GM21619 (cell line): ENCODE data around the gene ARHGAP35.
"Not testable (repeated sequence)": the region's sequence is repeated elsewhere in the genome, so short reads cannot be mapped to it uniquely, and the experiment has no call there.

Source experiments
- ATAC-seq: cut with Tn5 transposase; IDR thresholded peaks from one replicate; pipeline ENCODE4 v1.9.1; 2021; ENCODE audit not compliant: unreplicated experiment

Gene ARHGAP35

DNA sequence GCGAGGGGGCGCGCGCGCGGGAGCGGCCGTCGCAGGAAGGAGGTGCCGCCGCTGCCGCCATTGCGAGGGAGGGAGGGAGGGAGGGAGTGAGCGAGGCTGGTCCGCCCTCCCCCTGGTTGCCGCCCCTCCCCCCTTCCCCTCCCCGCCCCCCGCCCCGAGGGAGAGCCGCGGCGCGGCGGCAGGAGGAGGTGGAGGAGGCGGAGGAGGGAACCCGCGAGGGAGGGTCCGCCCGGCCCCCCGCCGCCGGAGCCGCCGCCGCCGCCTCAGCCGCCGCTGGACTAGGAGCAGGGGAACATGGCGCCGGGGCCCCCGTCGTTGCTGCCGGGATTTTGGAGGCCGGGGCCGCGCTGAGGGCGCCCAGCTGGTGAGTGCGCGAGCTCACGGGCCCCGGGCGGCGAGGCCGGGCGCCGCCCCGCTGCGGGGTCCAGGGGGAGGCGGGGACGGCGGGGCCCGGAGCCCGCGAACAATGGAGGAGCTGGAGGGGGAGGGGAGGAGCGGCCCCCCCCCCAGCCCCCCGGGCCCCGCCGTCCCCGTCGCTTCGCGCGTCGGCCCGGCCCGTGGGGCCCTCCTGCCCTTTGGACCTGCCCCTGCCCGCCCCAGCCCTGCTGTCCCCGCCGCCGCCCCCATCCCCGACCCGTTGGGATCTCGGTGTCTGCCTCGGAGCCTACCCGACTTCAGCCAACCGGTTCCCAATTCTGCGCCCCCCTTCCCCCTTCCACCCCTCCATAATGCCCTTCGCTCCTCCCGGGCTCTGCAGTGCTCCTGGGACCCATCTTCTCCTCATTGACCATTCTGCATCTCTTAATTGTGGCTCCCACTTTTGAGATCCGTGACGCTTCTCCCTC is at the start of gene ARHGAP35:
ARHGAP35 (plus strand) TSS at position 152 of the 845 bp plus-strand sequence. CDS start 57,679 bp downstream, outside the sequence.
- peak; percentile 22 for ATAC-seq

GRCh38 chr19:46812977-46813838 is 47.6 kb upstream of the ARHGAP35 start:
- no peak for ATAC-seq

- ATAC-seq: no peak
These were observed 46.9 kb upstream of the ARHGAP35 start for GRCh38 chr19:46813839-46814358.

DNA sequence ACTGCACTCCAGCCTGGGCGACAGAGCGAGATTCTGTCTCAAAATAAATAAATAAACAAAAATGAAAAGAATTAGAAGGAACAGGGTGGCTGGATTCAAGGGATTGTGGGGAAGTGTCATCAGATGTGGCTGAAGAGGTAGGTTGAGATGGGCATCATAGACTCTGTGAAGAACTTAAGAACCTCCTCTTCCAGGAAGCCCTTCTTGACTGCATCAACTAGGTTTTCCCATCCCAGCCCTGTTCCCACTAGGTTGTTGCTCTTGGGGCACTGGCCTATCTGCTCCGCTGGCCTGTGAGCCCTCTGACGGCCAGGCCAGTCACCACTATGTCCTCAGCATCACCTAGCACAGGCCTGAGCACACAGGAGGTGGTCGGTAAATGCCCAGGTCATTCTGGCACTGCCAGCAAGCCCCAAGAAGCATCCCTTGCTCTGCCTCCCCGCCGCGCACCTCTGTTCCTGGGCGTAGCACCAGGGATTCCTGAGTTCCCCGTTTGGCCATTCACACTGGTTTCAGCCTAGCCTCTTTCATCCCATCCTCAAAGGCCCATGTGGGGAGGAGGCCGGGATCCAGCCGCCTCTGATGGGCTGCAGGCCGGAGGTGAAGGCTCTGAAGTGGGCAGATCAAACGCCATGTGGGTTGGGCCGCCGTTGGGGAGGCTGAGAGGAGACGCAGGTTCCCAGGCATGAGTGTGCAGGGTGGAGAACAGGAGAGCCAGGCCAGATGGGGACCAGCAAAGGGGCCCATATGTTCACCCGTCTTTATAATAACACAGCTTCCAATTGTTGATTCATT is 44.8 kb upstream of the ARHGAP35 start:
- no peak for ATAC-seq

- no peak for ATAC-seq
These were observed 42.0 kb upstream of the ARHGAP35 start for GRCh38 chr19:46818812-46819211.

DNA sequence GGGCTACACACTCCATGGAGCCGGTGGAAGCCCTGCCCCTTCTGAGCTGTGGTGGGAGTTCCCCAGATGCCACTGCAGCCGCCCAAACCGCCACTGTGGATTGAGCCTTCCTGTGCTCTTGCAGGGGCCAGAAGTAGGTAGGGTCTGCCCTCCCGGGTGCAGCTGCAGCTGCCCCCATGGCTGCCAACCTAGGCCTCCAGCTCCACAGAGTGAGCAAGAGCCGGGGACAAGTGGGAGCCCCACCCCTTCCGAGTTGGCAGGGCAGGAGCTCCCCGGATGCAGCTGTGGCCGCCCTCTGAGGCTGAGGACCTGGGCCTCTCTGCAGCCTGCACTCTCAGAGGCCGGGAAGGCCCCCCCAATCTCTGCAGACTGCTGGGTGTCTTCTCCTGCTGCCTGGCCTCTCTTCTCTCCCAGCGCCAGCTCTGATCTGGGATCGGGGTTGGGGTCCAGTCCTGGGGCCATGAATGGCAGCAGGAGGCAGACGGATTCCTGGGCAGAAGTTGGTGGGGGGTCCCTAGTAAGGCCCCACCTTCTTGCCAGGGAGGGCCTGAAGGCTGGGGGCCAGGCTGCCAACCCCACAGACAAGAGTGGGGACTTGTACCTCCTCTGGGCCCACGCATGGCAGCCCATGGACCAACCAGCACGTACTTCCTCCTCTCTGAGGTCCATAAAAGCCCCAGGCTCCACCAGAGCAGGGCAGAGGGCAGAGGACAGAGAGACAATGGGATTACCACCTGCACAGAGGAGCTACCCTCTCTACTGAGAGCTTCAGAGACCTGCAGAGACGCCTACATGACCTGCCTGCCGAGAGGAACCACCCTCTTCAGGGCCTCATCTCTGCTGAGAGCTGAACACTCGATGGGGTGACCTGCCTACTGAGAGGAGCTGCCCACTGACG is 39.0 kb upstream of the ARHGAP35 start:
- no peak for ATAC-seq

DNA sequence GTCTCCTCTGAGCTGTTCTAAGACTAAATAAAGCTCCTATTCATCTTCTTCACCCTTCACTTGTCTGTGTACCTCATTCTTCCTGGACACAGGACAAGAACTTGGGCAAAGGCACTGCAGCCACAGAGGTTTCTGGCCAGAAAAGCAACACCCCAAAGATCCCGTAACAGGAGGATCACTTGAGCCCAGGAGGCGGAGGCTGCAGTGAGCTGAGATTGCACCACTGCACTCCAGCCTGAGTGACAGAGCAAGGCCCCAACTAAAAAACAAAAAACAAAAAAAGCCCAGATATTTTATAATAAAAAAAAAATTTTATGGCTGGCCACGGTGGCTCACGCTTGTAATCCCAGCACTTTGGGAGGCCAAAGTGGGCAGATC is 38.4 kb upstream of the ARHGAP35 start:
- ATAC-seq: not testable (repeated sequence)

- no peak for ATAC-seq
These were observed 37.7 kb upstream of the ARHGAP35 start for GRCh38 chr19:46823049-46823448.

DNA sequence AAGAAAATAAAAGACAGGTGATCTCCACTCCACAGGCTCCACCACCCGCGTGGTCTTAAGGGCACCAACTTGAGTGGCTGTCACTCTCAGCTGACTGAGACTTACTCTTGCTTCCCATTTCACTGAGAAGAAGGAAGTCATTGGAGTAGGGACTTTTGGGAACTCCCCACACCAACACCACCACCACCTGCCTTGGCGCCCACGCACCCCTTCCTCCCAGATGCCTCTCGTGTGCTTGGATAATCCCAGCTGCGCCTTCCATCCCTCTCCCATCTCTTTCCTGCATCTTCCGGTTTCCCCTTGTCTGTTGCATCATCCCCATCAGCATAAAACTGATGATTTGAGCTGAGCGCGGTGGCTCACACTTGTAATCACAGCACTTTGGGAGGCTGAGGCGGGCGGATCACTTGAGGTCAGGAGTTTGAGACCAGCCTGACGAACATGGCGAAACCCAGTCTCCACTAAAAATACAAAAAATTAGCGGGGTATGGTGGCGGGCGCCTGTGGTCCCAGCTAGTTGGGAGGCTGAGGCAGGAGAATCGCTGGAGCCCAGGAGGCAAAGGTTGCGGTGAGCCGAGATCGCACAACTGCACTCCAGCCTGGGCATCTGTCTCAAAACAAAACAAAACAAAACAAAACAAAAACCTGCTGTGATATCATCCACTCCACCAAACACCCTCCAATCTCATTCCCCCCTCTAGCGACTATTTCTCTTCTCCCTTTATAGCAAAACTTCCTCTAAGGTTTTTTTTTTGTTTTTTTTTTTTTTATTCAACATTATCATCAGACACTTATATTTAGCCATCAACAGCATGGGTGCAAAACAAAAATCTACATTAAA is 35.7 kb upstream of the ARHGAP35 start:
- ATAC-seq: no peak

GRCh38 chr19:46825731-46826055 is 35.1 kb upstream of the ARHGAP35 start:
- no peak for ATAC-seq

DNA sequence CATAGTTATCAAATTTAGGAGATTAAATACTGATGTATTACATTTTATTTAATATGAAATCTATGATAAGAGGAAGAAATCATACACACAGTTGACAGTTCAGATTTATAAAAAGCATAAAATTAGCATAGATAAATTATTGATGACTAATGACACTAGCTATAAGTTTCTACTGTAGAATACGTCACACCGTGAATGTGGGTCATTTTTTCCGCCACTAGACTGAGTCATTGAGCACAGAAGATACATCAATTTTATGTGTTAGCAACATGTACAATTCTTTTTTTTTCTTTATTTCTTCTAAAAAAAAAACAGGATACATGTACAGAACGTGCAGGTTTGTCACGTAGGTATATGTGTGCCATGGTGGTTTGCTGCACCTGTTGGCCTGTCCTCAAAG is 32.3 kb upstream of the ARHGAP35 start:
- no peak for ATAC-seq

GRCh38 chr19:46830864-46831263 is 29.9 kb upstream of the ARHGAP35 start:
- no peak for ATAC-seq

- no peak for ATAC-seq
These were observed 26.7 kb upstream of the ARHGAP35 start for GRCh38 chr19:46834121-46834520.

DNA sequence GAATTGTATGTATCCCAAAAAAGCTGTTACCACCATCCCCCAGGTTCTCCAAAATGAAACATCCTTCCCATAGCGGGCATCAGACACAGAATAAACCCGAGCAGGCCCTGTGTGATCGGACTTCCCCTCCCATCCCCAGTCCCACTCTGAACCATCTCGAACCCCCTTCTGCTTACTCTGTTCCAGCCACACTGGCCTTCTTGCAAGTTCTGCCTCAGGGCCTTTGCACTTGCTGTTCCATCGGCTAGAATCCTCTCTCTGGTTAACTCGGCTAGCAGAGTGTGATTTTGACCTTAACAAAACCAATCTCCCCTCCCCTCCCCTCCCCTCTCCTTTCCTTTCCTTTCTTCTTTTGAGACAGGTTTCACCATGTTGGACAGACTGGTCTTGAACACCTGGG is 25.8 kb upstream of the ARHGAP35 start:
- ATAC-seq: no peak

DNA sequence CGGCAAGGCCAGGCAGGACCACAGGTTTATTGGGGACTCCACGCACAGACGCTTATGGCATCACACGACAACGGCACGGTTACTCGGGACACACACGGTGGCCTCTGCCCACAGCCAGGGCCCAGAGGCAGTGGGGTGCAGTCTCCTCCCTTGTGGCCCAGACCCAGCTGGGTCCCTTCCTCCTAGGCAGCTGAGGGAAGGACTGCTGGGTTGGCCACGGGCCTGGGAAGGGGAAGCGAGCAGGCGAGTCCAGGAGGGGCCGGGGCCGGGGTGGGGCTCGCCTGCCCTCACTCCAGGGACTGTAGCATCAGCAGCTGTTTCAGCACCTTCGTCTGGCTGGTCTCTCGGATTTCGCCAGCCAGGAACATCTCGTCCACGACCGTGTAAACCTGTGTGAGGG is 22.6 kb upstream of the ARHGAP35 start:
- no peak for ATAC-seq

DNA sequence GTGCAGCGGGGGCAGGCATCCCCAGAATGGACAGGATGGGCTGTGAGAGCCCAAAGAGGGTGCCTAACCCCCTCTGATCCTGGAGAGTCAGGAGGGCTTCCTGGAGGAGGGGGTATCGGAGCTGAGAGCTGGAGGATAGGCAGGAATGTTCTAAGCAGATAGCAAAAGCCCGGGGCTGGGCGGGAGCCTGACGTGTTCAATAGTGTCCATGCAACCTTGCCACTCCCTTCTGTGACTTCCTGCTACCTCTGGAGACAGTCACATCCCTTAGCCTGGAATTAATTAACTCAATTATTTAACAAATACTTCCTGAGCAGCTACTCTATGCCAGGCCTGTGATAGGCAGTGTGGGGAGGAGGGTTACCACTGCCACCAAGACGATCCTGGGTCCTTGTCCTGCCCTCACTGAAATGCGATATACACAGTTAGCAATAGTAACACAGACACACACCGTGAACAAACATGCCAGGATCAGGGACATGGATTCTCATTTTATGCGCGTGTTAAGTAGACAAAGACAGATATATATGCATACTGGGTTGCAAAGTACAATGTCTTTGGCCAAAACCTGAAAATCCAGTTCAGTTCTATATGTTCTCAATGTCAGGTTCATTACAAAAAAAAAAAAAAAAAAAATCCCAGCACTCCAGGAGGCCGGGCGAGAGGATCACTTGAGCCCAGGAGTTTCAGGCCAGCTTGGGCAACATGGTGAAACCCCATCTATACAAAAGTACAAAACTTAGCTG is 20.9 kb upstream of the ARHGAP35 start:
- ATAC-seq: no peak

DNA sequence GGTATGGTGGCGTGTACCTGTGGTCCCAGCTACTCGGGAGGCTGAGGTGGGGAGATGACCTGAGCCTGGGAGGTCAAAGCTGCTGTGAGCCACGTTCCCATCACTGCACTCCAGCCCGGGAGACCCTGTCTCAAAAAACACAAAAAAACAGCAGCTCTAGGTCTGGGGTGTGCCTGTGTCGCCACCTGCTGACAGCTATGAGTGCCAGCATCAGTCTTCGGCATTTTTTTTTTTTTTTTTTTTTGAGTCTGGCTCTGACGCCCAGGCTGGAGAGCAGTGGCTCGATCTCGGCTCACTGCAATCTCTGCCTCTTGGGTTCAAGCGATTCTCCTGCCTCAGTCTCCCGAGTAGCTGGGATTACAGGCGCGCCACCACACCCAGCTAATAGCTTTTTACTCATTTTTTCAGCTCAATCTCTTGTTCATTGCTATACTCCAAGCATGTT is 20.3 kb upstream of the ARHGAP35 start:
- ATAC-seq: no peak

DNA sequence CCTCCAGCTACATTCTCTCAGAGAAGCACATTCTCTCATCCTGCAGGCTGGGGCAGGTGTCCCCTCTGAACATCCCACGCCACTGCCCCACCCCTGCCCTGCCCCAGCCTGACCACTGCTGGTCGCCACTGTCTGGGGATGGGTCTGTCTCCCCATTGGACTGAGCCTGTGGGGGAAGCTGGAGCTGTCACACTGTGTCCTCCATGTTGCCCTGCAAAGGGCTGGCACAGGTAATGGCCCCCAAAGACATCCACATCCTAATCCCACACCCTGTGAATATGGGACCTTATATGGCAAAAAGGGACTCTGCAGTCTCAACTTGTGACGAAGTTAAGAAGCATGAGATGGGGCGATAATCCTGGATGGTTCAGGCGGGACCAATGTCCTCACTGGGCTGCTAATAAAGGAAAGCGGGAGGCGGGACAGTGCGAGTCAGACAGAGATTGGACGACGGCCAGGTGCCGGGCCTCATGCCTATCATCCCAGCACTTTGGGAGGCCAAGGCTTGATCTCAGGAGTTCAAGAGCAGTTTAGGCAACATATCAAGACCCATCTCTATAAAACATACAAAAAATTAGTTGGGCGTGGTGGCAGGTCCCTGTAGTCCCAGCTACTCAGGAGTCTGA is 19.2 kb upstream of the ARHGAP35 start:
- ATAC-seq: no peak
